GM23248 (cell line): Measurements from ENCODE around the gene SPTB.

Experiments used
- EZH2 ChIP-seq: fragments of 200-600 bp; sonication (generic); IDR thresholded peaks from 2 replicates; pipeline ENCODE4 v1.6.1; 2018; ENCODE audit warnings: antibody characterized with exemption, mild to moderate bottlenecking; ENCODE audit not compliant: insufficient read depth, poor library complexity, severe bottlenecking
- EZH2phosphoT487 ChIP-seq: fragments of 200-600 bp; sonication (generic); IDR thresholded peaks from 2 replicates; pipeline ENCODE4 v1.6.1; 2018; ENCODE audit warnings: antibody characterized with exemption, moderate library complexity, mild to moderate bottlenecking, low read depth; ENCODE audit not compliant: insufficient read depth

DNA sequence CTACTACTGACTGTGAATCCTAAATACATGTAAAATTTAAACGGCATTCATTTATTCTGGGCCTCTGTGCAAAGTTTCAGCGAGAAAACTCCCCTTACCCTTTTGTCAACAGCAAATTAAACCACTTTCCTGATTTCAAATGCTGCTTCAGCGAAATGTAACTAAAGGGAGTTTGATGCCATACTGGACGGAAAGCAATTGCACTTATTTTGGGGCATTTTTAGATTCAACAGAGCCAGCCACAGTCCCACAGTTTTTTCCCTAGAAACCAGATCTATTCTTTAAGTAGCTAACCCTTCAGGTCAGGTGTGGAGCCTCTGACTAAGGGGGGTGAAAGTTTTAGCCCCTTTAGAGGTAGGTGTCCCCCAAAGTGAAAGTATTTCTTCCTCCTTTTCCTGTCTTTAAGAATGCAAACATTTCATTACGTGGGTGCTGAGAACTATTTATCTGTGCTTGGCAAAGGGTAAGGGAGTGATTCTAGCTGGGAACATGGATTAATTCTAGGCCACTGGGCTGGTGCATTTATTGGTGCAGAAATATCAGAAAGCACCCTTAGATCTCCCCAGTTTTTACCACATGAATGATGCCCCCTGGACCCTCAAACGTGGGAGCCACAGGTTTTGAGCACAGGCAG, 72.7 kb downstream of the SPTB start:
- TF ChIP-seq EZH2, result no peak
- no peak for TF ChIP-seq EZH2phosphoT487
